OCI-LY7 (cell line): ENCODE measurements around the gene MAF. TPM values are rescaled to one million over a fixed set of nuclear protein-coding genes. Genes with fewer than 3 reads are reported as not detected.

Experiments
- BruUV-seq: library from RNA; stranded (reverse); fragments of 400-500 nt; replicated peaks from 2 replicates; lab custom pipeline; 2021; lab: Mats Ljungman, UMichigan
- CTCF ChIA-PET: fragments of 300-600 bp; sonication (Branson Sonifier 250); formaldehyde crosslinking; loops from one replicate; lab custom pipeline; 2022; ENCODE audit warnings: antibody characterized with exemption; ENCODE audit not compliant: unreplicated experiment; lab: Charles Lee
- POLR2A ChIA-PET: fragments of 300-600 bp; sonication (Branson Sonifier 250); formaldehyde crosslinking; loops from one replicate; lab custom pipeline; 2022; ENCODE audit warnings: antibody characterized with exemption; lab: Charles Lee
- DNase-seq: peaks from one replicate; pipeline ENCODE4 v3.0.0-alpha.2; 2015; ENCODE audit warnings: low spot score
- H2AFZ ChIP-seq: fragments of 200-600 bp; sonication (generic), shearing (Covaris generic); 2 replicates; pipeline ENCODE4 v1.6.1; 2014; ENCODE audit warnings: mild to moderate bottlenecking, antibody characterized with exemption, low read length, moderate library complexity
- H3K27ac ChIP-seq: fragments of 200-600 bp; sonication (generic); 2 replicates; pipeline ENCODE4 v1.5.1; 2014; ENCODE audit warnings: mixed run types, low read depth, mild to moderate bottlenecking, moderate library complexity, low read length, inconsistent platforms; ENCODE audit not compliant: poor library complexity, severe bottlenecking
- H3K36me3 ChIP-seq: fragments of 200-600 bp; sonication (generic); 2 replicates; pipeline ENCODE4 v1.6.1; 2014; ENCODE audit warnings: mild to moderate bottlenecking, antibody characterized with exemption, low read length, moderate library complexity, mixed read lengths; ENCODE audit not compliant: insufficient read depth
- H3K4me1 ChIP-seq: fragments of 200-600 bp; sonication (generic); 2 replicates; pipeline ENCODE4 v1.5.1; 2014; ENCODE audit warnings: mild to moderate bottlenecking, low read length; ENCODE audit not compliant: insufficient read depth, poor library complexity, severe bottlenecking
- H3K4me2 ChIP-seq: fragments of 200-600 bp; sonication (generic); 2 replicates; pipeline ENCODE4 v1.6.1; 2014; ENCODE audit warnings: mild to moderate bottlenecking, low read length
- H3K4me3 ChIP-seq: fragments of 200-600 bp; sonication (generic); 2 replicates; pipeline ENCODE4 v1.5.1; 2014; ENCODE audit warnings: mild to moderate bottlenecking, low read depth, low read length; ENCODE audit not compliant: poor library complexity, severe bottlenecking
- H3K79me2 ChIP-seq: fragments of 200-600 bp; sonication (generic); 2 replicates; pipeline ENCODE4 v1.6.1; 2016; ENCODE audit warnings: low read depth, mild to moderate bottlenecking, low read length, moderate library complexity, mixed read lengths; ENCODE audit not compliant: insufficient read depth
- H3K9me2 ChIP-seq: fragments of 200-600 bp; sonication (generic); 2 replicates; pipeline ENCODE4 v1.6.1; 2016; ENCODE audit warnings: mild to moderate bottlenecking, low read length, mixed read lengths; ENCODE audit not compliant: insufficient read depth
- H3K9me3 ChIP-seq: fragments of 200-600 bp; sonication (generic); 2 replicates; pipeline ENCODE4 v1.6.1; 2014; ENCODE audit warnings: mild to moderate bottlenecking, mixed run types, low read length, mixed read lengths
- H4K20me1 ChIP-seq: fragments of 200-600 bp; sonication (generic); 2 replicates; pipeline ENCODE4 v1.6.1; 2014; ENCODE audit warnings: mild to moderate bottlenecking, antibody characterized with exemption, low read length, moderate library complexity, mixed read lengths; ENCODE audit not compliant: insufficient read depth
- EZH2phosphoT487 ChIP-seq: fragments of 200-600 bp; sonication (generic); IDR thresholded peaks from 2 replicates; pipeline ENCODE4 v1.6.1; 2018; ENCODE audit warnings: low read depth, borderline replicate concordance, mild to moderate bottlenecking, mixed run types, antibody characterized with exemption, low read length, moderate library complexity, mixed read lengths
- intact Hi-C: fragments of 100-400 bp; cut with micrococcal nuclease; formaldehyde crosslinking; loops from one replicate; pipeline ENCODE4 v1.10.0; 2022; ENCODE audit not compliant: unreplicated experiment
- total RNA-seq, 2 experiments: library from RNA; depleted of rRNA in 1 of 2; stranded (reverse); fragments of >200 nt in 1 of 2; shearing (Covaris generic) in 1 of 2; gene quantifications; 2 replicates each; pipeline ENCODE4 v1.2.3, GENCODE V29; 2014 to 2022
- TF ChIP-seq, protein P1 (sequence below): fragments of 200-600 bp; sonication (generic); conservative IDR thresholded peaks from 2 replicates; pipeline ENCODE4 v1.5.1; 2014; ENCODE audit warnings: mild to moderate bottlenecking, antibody characterized with exemption, low read length, moderate library complexity, mixed read lengths

The MAF gene
- total RNA-seq, 2 experiments from 2014 or later: not detected

DNA sequence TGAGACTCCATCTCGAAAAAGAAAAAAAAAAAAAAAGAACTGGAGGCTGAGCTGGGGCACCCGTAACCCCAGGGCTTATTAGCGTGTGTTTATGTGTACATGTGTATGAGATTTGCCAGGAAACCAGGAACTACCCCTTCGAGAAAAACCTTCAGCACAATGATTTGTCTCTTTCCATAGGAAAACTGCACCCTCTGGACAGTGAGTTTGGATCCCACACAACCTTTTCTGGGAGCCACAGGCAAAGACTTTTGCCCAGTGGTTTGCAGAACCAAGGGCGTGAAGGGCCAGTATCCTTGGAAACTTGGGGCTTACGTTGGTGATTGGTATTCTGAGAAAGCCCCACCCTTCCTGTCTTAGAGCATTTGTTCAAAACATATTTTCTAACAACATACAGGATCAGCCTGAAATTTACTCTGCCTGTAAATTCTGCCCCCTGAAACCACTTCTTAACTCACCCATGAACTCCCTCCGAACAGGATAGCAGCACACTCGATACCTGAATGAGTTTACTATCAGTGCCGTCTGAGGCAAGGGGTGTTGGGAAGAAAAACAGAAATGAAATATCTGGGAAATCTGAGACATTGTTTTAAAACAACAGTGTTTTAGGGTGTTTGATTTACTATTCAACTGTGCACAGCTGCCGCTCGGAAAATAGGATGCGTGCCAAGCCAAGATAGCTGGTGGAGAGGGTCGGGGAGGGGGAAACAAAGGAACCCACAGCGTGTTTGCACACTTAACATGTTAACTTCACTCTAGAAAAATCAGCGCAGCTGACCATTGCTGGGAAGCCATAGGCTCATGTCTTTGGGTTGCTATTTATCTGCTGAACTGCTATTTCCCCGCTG, 40.2 kb upstream of the MAF start:
- no peaks in the 10 kb centered on the region for H3K36me3 ChIP-seq
- H3K27ac ChIP-seq: no peak overlapping the region
- no peak overlapping the region for H3K4me3 ChIP-seq
- POLR2A ChIA-PET: no interaction called here
- H3K79me2 ChIP-seq: no peaks in the 10 kb centered on the region
- no peak for DNase-seq
- no peaks in the 10 kb centered on the region for H3K9me2 ChIP-seq
- intact Hi-C loops: no loop called here
- TF ChIP-seq, protein P1, sequence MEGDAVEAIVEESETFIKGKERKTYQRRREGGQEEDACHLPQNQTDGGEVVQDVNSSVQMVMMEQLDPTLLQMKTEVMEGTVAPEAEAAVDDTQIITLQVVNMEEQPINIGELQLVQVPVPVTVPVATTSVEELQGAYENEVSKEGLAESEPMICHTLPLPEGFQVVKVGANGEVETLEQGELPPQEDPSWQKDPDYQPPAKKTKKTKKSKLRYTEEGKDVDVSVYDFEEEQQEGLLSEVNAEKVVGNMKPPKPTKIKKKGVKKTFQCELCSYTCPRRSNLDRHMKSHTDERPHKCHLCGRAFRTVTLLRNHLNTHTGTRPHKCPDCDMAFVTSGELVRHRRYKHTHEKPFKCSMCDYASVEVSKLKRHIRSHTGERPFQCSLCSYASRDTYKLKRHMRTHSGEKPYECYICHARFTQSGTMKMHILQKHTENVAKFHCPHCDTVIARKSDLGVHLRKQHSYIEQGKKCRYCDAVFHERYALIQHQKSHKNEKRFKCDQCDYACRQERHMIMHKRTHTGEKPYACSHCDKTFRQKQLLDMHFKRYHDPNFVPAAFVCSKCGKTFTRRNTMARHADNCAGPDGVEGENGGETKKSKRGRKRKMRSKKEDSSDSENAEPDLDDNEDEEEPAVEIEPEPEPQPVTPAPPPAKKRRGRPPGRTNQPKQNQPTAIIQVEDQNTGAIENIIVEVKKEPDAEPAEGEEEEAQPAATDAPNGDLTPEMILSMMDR: no peak
- no peak for TF ChIP-seq EZH2phosphoT487
- H4K20me1 ChIP-seq: no peaks in the 10 kb centered on the region
- BruUV-seq: no TSS peak
- CTCF ChIA-PET: no interaction called here
- H3K4me1 ChIP-seq: no peaks in the 10 kb centered on the region
- H3K4me2 ChIP-seq: no peak overlapping the region
- H2AFZ ChIP-seq: no peak overlapping the region
- no peaks in the 10 kb centered on the region for H3K9me3 ChIP-seq

DNA sequence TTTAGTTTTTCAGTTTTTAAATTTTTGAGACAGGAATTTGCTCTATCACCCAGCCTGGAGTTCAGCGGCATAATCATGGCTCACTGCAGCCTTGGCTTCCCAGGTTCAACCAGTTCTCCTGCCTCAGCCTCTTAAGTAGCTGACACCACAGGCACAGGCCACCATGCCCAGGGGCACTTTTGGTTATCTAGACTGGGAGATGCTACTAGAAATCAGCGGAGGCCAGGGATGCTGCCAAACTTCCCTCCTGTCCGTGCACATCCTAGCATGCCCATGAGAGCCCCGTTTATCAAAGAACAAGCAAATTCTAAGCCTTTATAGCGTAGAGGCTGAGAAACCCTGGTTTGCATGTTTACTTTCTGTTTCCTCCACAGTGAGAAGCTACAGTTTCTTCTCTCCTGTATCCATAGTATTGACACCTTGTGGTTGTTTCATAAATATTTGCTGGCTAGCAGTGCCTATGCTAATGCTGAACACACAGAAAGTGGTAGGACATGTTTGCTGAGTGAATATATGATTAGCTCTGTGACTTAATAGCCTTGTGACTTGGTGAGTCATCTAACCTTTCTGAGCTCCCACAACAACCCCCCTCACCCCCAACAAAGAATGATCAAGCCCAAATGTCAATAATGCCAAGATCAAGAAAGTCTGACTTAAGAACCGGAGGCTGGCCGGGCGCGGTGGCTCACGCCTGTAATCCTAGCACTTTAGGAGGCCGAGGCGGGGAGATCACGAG, 39.2 kb upstream of the MAF start:
- Histone ChIP-seq H3K4me2 (no peak overlapping the region), H3K4me1 (no peaks in the 10 kb centered on the region), H3K9me2 (no peaks in the 10 kb centered on the region), H4K20me1 (no peaks in the 10 kb centered on the region), H3K79me2 (no peaks in the 10 kb centered on the region), H3K36me3 (no peaks in the 10 kb centered on the region), H3K4me3 (no peak overlapping the region), H3K27ac (no peak overlapping the region), H3K9me3 (no peaks in the 10 kb centered on the region), H2AFZ (no peak overlapping the region)
- no peak for DNase-seq
- intact Hi-C loops: no loop called here
- no TSS peak for BruUV-seq
- TF ChIP-seq EZH2phosphoT487: no peak
- TF ChIP-seq, protein P1: no peak
- ChIA-PET CTCF (no interaction called here), POLR2A (no interaction called here)

DNA sequence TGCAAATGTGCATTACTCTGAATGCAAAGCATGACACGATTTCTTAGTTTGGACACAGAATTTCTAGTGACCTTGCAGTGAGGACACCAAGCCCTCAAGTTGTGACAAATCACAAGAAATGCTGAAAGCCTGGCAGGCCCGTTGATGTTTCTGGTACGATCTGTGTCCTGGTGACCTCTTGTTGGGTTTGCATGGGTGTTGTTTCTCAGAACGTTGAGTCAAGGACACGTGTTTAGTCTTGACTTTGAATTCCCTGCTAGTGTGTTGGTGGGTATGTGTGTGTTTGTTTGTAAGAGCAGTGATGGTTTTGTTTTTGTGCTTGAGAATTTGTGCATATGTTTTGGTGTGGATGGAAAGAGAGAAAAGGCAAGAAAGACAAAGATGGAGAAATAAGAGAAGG, 37.8 kb upstream of the MAF start:
- Histone ChIP-seq H3K9me2 (no peaks in the 10 kb centered on the region), H3K4me3 (no peak overlapping the region), H3K36me3 (no peaks in the 10 kb centered on the region), H3K4me2 (no peak overlapping the region), H3K9me3 (no peaks in the 10 kb centered on the region), H3K79me2 (no peaks in the 10 kb centered on the region), H3K4me1 (no peaks in the 10 kb centered on the region), H2AFZ (no peak overlapping the region), H3K27ac (no peak overlapping the region), H4K20me1 (no peaks in the 10 kb centered on the region)
- CTCF ChIA-PET: no interaction called here
- intact Hi-C loops: no loop called here
- BruUV-seq: no TSS peak
- TF ChIP-seq EZH2phosphoT487: no peak
- TF ChIP-seq, protein P1: no peak
- POLR2A ChIA-PET: no interaction called here
- no peak for DNase-seq
